Superior temporal gyrus (tissue), 1 donor: ENCODE measurements around the gene FAT1.
"Not testable (repeated sequence)": the region's sequence is repeated elsewhere in the genome, so short reads cannot be mapped to it uniquely, and the experiment has no call there.

Experiments used
- DNase-seq: peaks from one replicate; pipeline ENCODE4 v3.0.0-alpha.2; 2016; ENCODE audit errors: extremely low spot score

Gene FAT1, protein sequence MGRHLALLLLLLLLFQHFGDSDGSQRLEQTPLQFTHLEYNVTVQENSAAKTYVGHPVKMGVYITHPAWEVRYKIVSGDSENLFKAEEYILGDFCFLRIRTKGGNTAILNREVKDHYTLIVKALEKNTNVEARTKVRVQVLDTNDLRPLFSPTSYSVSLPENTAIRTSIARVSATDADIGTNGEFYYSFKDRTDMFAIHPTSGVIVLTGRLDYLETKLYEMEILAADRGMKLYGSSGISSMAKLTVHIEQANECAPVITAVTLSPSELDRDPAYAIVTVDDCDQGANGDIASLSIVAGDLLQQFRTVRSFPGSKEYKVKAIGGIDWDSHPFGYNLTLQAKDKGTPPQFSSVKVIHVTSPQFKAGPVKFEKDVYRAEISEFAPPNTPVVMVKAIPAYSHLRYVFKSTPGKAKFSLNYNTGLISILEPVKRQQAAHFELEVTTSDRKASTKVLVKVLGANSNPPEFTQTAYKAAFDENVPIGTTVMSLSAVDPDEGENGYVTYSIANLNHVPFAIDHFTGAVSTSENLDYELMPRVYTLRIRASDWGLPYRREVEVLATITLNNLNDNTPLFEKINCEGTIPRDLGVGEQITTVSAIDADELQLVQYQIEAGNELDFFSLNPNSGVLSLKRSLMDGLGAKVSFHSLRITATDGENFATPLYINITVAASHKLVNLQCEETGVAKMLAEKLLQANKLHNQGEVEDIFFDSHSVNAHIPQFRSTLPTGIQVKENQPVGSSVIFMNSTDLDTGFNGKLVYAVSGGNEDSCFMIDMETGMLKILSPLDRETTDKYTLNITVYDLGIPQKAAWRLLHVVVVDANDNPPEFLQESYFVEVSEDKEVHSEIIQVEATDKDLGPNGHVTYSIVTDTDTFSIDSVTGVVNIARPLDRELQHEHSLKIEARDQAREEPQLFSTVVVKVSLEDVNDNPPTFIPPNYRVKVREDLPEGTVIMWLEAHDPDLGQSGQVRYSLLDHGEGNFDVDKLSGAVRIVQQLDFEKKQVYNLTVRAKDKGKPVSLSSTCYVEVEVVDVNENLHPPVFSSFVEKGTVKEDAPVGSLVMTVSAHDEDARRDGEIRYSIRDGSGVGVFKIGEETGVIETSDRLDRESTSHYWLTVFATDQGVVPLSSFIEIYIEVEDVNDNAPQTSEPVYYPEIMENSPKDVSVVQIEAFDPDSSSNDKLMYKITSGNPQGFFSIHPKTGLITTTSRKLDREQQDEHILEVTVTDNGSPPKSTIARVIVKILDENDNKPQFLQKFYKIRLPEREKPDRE (N-terminal part only)

GRCh38 chr4:186723292-186724057, at the start of gene FAT1:
Gene FAT1, minus strand, starts transcription at chr4:186723856. Its CDS starts 14,029 bp downstream, at chr4:186709827.
- DNase-seq = no peak

GRCh38 chr4:186772936-186773487, 49.4 kb upstream of the FAT1 start:
- DNase-seq = no peak

GRCh38 chr4:186771624-186772023, 48.0 kb upstream of the FAT1 start:
- DNase-seq = no peak

DNA sequence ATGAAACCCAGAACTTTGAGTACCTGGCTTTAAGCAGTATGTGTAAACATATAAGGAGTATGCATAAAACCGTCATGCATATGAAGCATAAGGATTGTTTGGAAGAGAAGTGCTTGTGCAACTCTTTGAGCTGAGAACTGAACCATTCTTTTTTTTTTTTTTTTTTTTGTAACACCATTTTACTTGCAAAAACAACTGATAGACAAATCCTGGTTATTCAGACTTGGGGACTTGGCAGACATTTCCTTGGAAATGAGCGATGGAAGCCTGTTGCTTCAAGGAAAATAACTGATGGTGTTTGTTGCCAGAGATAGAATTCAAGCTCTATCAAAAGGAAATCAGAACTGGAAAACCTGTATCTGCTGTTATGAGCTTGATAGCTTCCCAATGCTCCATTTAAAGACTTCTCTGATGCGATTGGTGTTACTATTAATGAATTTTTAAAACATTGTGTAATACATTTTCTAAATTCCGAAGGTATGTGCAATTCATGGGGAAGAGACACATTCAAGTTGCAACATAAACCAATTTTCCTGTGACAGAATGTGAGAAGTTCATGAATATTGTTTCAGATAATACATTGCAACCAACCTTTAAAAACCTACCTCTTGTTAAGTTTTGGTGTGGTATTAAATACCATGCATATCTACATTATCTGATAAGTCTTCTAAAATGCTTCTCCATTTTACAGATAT, 47.0 kb upstream of the FAT1 start:
- no peak for DNase-seq

DNA sequence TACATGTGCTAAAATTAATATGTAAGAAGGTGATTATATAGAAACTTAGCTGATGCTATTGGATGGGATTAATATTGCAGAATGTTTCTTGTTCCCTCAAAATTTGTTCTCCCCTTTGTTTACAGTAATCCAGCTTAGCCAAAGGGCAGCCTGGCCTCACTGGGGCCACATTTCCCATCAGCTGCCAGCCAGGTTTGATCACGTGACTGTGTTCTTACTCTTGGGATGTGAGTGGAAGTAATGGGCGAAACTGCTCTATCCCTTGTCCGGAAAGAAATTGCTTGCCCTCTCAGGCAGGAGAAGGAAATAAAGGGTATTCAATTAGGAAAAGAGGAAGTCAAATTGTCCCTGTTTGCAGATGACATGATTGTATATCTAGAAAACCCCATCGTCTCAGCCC, 44.1 kb upstream of the FAT1 start:
- DNase-seq = no peak

GRCh38 chr4:186765673-186766546, 42.3 kb upstream of the FAT1 start:
- DNase-seq = no peak

DNA sequence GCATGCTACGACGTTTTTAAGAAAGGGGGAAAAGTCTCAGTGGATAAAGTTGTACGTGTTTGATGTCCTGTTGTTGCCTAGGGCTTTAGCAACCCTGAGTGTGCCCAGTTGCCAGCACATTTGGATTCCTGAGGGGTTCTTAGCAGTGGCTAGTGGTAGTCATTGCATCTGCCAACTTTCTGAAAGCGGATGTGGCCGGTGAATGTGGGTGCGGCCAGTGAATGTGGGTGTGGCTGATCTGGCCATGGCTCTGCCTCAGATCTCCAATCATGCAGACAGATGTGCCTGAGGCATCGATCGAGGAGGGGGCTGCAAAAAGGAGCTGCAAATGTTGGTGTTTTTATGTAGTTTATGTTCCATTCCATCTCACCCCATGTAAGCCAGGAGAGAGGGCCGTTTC, 41.5 kb upstream of the FAT1 start:
- no peak for DNase-seq

DNA sequence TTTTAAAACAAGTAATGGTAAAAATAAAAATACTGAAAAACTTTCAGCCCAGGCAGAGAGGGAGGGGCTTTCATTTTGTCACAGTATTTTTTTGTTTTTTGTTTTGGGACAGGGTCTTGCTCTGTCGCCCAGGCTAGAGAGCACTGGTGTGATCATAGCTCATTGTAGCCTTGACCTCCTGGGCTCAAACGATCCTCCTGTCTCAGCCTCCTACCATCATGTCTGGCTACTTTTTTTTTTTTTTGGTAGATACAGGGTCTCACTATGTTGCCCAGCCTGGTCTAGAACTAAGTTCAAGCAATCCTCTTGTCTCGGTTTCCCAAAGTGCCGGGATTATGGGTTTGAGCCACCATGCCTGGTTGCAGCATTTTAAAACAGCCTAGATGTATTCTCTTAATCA, 40.8 kb upstream of the FAT1 start:
- no peak for DNase-seq

DNA sequence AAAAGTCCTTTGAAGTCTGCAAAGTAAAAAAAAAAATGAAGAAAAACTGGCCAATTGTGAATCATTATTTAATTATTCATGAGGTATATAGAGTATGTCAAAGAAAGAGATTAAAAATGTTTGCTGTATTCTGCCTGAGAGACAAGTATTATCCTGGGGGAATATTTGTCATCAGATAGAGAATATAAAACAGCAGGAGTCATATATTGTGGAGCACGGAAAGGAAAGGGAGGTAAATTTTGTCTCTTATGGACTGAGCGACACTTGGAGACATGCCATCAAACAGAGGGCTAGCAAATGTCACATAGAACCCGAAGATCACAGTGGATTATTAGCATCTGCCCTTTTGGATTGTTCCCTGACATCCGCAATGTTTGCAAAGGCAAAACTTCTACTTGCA, 39.2 kb upstream of the FAT1 start:
- DNase-seq = no peak

DNA sequence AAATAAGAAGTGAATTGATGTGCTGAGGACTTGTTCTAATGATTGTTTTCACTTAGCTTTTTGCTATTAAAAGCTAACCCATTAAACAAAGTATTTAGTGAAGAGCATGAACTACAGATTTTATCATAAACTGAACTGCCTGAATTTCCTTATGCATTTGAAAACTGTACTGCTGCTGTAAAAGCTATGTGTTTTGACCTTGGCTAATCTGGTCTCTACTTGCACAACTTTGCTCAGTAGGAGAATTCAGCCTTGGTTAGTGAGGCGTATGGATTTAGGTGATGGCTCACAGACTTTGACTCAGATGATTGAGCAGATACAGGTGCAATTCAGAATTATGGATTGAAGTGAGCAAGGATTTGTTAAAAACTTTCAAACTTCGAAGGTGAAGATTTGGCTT, 38.7 kb upstream of the FAT1 start:
- no peak for DNase-seq

DNA sequence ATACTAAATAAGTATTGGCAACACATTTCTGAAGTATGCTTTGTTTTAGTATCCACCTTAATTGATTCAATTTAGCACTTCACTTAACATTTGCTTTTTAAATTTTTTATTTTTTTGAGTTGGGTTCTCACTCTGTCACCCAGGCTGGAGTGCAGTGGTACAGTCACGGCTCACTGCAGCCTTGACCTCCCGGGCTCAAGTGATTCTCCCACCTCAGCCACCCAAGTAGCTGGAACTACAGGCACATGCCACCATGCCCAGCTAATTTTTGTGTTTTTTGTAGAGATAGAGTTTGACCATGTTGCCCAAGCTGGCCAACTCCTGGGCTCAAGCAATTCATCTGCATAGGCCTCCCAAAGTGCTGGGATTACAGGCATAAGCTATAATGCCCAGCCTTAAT, 38.3 kb upstream of the FAT1 start:
- not testable (repeated sequence) for DNase-seq

DNA sequence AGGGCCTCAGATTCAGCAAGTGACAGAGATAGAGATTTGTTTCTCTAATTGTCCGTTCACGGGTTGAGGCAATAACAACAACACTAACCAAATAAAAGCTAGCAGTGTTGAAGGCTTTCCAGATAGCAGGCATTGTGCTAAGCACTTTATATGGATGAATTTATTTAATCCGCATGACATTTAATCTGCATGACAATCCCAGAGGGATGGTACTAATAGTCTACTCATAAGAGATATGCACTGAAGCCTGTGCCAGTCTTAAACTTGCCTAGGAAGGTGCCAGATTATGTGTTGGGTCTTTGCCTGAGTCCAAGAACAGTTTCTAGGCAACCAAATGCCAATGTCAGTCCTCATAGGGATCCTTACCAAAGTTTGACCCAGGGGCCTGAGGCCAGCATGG, 37.7 kb upstream of the FAT1 start:
- no peak for DNase-seq

GRCh38 chr4:186760576-186760975, 36.9 kb upstream of the FAT1 start:
- no peak for DNase-seq

GRCh38 chr4:186759990-186760389, 36.3 kb upstream of the FAT1 start:
- no peak for DNase-seq

DNA sequence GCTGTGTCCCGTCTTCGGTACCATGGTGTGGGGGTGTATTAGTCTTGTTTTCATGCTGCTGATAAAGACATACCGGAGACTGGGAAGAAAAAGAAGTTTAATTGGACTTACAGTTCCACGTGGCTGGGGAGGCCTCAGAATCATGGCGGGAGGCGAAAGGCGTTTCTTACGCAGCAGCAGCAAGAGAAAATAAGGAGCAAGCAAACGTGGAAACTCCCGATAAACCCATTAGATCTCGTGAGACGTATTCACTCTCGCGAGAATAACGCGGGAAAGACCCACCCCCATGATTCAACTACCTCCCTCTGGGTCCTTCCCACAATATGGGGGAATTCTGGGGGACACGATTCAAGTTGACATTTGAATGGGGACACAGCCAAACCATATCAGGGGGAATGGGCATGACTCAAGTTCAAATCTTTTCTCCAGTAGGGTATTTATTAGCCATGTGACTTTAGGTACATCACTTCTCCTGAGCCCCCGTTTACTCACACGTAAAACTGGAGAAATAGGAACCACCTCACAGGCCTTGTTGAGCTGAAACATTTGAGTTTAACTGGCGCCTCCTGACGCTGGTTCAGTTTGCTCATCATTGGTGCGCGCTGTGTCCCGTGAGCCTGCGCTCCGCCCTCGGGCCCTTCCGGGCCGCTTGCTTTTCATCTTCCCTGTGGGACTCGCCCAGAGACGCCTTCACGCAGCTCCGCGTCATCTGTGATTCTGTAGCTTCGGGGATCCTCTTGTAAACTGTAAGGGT, 35.5 kb upstream of the FAT1 start:
- no peak for DNase-seq

DNA sequence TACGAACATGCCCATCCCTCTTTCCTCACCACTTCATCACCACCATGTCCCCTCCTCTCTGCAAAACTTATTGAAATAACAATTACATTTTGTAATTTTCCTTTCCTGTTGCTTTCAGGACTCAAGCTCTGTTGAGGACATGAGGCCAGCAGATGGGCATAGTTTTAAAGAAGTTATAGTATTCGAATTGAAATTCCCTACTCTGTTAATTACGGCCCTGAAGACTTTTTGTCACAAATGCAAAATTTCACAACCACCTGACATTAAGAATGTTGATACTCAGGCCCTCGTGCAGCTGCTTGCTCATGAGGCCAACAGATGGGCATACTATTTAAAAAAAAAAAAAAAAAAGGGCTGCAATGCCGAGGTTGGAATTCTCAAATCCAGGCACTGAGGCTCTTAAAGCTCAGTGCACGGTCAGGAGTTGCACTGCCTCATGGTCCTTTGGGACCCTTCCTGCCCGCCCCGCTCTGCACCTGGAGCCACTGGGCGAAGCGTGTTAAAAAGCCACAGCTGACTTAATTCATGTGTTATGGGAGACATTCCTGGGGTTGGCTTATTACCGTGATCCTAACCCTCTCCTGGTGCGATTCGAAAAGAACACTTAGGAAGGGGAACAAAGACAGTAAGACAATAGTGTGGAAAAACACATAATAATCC, 34.2 kb upstream of the FAT1 start:
- no peak for DNase-seq

DNA sequence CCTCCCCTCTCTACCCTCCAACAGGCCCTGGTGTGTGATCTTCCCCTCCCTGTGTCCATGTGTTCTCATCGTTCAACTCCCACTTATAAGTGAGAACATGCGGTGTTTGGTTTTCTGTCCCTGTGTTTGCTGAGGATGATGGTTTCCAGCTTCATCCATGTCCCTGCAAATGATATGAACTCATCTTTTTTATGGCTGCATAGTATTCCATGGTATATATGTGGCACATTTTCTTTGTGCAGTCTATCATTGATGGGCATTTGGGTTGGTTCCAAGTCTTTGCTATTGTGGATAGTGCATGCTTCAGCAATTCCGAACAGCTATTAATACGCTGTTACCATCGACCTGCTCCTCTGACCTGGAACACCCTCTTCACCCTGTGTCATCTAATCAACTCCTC, 32.9 kb upstream of the FAT1 start:
- DNase-seq = not testable (repeated sequence)
